Hematopoietic multipotent progenitor cell treated with erythropoietin and hydrocortisone succinate and interleukin-3 and kit ligand, for 8 days (in vitro differentiated cells): ENCODE data around the gene LPCAT2.

ENCODE experiments used
- DNase-seq: peaks from one replicate; pipeline ENCODE4 v3.0.0-alpha.2; 2015

LPCAT2 gene

DNA sequence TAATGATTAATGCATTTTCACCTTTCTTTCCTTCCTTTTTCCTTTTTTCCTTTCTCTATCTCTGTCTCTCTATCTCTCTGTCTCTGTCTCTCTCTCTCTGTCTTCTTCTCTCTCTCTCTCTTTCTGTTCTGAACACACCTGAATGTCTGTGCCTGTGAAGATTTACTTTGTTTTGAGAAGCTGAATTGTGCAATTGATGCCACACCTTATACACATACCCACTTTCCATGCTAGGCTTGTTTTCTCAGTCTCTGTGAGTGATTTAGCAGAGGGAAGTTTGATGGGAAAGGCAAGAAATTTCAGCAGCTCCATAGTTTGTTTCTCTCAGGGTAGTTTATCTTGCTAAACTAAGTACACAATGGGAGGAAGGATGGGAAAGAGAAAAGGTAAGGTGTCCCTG lies 48.3 kb downstream of the LPCAT2 start:
- DNase-seq = no peak

DNA sequence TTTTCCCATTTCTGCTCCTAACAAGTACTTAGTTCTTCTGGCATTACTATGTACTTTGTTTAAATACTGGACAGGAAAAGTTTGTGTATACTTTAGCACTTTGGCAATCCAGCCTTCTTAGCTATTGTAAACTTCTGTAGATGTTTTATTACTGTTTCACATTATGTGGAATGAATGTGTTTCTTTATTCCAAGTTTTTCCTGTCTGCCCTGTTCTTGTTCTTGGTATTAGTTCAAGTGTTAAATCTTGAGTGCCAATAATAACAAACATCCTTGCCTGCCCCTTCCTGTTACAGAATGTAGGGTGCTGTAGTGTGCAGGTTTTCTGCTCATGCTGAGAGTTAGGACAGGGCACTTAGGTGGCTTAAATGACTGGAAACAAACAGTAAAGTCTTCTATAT lies 50.4 kb downstream of the LPCAT2 start:
- DNase-seq = no peak

DNA sequence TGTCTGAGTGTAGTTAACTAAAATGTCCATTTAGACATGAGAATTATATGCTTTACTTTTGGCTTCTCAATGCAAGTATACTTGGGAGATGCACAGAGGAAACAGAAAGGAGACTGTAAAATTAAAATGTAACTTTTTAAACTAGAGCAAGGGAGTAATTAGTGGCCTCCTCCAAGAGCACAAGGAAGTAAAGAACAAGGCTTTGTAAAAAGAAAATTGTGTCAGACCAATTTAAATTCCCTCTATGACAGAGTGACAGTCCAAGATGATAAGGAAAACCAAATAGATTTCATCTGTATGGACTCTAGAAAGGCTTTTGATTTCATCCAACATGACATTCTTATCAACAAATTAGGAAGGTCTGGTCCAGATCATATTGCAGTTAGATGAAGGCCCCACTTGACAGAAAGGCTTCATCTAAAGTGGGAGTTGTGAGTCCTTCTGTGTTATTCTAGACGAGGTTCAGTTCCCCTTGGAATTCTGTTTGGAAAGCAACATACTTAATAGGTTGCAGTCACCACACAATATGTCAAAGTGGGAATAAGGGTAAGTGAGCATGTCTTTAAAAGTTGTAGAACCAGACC lies 51.2 kb downstream of the LPCAT2 start:
- DNase-seq = no peak

DNA sequence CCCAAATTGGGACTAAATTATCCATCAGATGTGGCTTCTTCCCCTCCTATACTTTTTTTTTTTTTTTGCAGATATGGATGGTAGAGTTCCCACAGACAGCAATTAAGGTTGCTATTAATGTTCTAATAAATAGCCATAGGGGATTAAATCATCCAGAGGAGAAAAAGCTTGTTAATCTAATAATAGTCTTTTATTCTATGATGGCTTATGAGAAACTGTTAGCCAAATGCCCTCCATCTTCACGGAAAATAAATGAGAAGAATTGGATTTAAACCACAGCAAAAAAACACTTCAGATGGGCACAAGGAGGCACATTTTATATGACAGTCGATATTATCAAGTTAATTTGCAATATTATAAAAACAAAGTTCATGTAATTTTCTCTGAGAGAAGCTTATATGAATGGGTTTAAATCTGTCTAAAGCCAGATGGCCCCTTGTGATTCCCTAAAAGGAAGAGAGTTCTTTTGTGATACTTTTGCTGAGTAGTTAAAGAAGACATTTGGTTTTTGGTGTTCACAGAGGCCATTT lies 52.5 kb downstream of the LPCAT2 start:
- no peak for DNase-seq

DNA sequence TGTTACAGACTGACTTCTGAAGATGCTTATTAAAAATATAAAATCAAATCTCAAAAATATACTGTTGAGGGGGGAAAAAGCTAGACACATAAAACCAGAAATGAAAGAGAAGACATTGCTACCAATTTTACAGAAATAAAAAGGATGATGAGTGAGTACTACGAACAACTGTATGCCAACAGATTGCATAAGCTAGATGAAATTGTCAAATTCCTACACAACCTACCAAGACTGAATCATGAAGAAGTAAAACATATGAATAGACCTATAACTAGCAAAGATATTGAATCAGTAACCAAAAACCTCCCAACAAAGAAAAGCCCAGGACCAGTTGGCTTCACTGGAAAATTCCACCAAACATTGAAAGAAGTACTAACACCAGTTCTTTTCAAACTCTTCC lies 54.1 kb downstream of the LPCAT2 start:
- DNase-seq = no peak

DNA sequence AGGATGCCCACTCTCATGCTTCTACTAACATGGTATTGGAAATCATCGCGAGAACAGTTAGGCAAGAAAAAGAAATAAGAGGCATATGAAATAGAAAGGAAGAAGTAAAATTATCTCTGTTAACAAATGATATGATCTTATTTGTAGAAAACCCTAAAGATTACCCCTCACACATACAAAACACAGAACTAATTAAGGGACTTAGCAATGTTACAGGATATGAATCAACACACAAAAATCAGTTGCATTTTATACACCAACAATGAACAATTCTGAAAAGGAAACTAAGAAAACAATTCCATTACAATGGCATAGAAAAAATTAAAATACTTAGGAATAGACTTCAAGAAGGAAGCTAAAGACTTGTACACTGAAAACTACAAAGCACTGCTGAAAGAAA lies 54.9 kb downstream of the LPCAT2 start:
- no peak for DNase-seq

DNA sequence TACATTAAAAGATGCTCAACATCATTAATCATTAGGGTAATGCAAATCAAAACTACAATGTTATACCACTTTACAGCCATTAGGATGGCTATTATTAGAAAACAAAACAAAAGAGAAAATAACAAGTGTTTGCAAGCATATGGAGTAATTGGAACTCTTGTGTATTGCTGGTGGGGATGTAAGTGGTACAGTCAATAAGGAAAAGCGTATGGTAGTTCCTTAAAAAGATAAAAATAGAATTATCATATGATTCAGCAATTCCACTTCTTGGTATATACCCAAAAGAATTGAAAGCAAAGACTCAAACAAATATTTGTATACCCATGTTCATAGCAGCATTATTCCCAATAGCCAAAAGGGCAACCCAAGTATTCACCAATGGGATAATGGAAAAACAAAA lies 56.2 kb downstream of the LPCAT2 start:
- no peak for DNase-seq

DNA sequence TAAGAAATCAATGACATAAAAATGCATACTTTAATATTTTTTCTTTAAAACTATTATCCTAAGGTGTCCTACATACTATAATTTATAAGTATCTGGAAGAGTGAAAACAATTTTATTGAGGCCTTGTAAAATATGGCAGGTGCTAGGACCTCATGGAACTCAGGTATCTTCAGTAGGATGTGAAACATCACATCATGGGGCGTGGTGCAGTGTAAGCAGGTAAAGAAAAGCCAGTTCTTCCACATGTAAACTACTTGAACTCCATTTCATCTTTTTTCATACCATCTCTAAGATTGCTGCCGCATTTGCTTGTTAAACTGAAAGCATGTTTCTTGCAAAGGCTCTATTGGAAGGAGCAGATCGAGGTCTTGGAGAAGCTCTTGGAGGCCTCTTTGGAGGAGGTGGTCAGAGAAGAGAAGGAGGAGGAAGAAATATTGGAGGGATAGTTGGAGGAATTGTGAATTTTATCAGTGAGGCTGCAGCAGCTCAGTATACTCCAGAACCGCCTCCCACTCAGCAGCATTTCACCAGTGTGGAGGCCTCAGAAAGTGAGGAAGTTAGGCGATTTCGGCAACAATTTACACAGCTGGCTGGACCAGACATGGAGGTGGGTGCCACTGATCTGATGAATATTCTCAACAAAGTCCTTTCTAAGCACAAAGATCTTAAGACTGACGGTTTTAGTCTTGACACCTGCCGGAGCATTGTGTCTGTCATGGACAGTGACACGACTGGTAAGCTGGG lies 57.7 kb downstream of the LPCAT2 start, which contains the start of gene CAPNS2:
CAPNS2 (plus strand) TSS at position 253 of the 744 bp plus-strand sequence; CDS start at position 326, 73 bp downstream.
- no peak for DNase-seq

DNA sequence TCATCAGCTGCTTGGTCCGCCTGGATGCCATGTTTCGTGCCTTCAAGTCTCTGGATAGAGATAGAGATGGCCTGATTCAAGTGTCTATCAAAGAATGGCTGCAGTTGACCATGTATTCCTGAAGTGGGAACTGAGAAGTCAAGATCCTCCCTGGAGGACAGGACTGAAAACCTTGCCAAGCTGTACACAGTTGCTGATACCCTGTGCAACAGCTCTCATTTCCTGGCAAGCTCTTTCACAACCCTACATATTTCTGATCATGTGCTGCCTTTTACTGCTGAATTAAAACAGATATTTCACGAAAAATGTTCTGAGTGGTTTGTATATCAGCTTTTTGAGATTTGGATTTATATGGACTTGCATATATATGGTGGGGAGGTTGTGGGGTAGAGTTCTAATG lies 58.5 kb downstream of the LPCAT2 start:
- no peak for DNase-seq

DNA sequence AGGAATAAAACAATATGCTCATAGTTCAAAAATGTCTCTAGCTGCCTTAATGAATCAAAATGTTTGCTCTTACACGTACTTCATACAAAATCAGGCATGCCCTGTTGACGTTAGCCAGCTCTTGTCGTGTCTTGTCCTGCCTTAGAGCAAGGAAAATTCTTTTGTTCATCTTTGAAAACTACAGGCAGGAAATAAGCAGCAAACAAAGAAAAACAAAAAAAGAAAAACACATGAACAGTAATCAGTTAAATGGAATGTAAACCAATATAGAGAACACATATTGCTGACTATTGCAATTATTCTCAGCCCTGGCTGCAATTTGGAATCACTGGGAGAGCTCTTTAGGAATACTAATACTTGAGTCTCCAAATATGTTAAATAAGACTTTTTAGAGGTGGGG lies 59.3 kb downstream of the LPCAT2 start:
- DNase-seq = no peak

DNA sequence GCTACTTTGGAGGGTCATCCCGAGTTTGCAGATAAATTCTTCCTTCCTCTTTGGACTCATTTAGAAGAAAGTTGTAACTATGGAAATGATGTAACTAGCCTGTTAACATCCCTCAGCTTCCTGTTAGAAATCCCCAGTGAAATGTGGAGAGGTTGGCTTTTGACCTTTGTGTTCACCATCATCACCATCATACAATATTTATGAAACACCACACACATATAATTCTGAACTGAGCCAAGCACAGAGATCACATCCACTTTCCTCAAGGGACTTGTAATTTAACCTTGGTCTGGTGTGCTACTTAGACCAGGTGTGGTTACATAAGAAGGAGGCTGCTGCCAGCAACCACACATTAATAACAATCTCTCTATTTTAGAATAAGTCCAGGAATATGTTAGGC lies 60.2 kb downstream of the LPCAT2 start:
- no peak for DNase-seq

DNA sequence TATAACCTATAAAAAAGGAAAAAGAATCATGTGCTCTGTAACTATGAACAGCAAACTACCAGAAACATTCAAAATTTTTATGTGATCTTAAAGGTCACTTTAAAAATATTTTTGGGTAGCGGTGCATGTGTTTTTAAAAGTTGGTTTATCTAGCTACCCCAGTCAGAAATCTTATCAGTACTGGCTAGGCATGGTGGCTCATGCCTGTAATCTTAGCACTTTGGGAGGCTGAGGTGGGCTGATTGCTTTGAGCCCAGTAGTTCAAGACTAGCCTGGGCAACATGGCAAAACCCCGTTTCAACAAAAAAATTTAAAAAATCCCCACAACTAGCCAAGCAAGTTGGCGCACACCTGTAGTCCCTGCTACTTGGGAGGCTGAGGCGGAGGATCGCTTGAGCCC lies 61.3 kb downstream of the LPCAT2 start:
- DNase-seq = peak; percentile 40

DNA sequence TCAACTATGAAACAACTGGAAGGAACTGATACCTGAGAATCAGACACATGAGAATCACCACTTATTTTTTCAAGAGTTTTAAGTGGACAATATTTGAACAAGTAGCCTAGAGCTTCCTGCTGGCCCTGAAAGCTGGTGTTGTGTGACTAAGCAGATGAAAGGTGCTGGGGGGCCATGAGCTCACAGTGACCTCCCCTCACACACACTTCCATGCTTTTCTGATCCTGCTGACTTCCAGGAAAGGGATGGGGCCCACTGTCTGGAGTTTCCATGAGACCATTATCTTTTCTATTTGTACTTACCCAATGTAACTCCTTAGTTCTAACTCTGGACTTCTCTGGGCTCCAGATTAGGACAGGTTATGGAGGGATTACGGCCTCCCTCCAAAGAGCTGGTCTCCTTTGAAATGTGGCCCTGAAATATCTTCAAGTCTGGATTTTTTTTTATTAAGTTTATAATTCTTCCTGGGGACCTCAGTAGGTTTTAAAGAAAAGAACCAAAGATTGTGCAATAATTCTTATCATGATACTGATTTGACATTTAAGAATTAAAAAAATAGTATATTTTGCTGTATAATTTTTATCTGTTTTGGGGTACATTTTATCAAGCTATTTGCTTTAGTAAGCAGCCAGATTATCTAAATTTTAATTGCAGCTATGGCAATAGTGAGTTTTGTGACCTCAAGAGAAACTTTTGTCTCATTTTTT lies 62.5 kb downstream of the LPCAT2 start:
- DNase-seq = no peak

DNA sequence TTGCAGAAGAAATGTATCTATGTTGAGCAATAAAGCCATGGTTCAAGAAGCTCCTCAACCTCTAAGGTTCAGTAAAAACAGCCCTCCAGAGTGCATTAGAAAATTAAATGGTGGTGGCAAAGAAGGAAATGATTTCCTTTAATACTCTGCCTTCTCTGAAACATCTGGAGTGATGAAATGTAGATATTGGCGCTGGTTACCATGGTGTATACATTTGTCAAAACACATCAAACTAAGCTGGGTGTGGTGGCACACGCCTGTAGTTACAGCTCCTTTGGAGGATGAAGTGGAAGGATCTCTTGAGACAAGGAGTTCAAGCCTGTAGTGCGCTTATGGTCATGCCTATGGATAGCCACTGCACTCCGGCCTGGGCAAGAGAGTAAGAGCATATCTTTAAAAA lies 63.6 kb downstream of the LPCAT2 start:
- no peak for DNase-seq

DNA sequence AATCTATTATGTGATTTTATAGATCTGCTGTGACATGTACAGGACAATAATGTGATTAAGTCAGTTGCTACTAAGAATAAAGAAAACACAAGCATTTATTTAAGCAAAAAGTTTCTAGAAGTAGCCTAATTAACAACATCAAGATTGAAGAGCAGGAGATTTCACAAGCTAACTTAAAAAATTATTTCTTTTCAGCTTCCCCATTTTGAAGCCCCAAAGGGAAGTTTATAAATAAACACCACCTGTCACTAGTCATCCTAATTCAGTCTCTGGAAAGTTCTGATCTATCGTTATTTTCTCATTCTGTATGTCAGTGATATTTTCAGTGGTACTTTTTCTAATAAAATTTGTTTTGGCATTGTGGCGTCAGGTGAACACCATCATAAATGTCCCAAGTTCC lies 65.9 kb downstream of the LPCAT2 start:
- DNase-seq = no peak

DNA sequence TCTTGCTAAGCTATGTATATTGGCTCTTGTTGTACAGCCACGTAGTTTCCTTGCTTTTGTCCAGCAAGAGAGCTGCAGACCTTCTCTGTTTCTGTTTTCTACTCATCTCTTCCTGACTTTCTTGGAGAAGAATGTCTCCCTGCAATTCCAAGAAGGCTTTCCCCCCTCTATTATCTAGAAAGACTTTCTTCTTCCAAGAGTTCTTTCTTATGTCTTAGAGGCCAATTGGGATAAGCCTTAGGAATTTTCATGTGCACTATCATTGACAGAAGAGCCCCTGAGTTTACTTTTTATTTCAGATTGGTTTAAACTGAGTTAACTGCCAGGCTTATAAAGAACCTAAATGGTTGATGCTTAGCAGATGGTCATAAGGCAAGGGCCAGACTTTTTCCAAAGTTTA lies 66.6 kb downstream of the LPCAT2 start:
- DNase-seq = no peak

DNA sequence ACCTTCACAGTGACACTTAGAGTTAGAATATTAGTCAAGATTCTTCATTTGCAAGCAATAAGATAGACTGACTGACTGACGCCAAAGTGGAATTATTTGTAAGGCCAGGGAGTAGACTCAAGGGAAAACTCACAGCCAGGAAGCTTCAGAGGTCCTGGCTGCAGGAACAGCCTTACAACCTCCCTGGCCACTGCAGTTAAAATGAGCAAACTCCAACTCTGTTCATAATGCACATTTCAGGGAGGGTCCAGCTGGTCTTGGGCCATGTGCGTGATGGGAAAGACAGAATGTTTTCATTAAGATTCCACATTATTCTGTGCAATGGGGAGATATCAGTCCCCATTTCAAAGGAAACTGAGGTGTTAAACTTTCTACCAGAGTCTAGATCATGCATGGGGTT lies 67.5 kb downstream of the LPCAT2 start:
- DNase-seq = no peak

DNA sequence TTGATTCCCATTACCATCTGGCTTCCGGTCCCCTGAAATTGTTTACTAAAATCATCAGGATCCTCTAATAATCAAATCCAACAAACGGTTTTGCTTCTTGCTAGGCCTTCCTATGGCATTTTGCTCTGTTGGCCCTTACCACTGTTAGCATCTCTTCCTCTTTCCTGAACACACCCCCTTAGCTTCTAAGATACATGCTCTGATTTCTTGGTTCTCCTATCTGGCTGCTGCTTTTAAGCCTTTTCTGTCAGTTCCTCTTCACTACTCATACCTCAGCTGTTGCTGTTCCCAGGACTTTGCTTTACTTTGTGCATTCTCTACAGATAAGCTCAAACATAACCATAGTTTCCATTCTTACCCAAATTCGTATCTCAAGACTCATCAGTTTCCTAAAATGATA lies 69.0 kb downstream of the LPCAT2 start:
- DNase-seq = no peak

DNA sequence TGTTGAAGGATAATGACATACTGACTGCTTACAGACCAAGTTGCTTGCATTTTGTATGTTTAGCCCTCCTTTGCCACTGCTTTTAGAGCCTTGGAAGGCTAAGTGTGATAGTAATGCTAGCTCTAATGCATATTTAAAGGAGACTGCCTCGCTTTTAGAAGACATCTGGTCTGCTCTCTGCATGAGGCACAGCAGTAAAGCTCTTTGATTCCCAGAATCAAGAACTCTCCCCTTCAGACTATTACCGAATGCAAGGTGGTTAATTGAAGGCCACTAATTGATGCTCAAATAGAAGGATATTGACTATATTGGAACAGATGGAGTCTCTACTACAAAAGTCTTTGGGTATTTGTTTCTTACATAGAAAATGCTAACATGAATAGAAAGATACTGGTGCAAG lies 76.8 kb downstream of the LPCAT2 start:
- no peak for DNase-seq

DNA sequence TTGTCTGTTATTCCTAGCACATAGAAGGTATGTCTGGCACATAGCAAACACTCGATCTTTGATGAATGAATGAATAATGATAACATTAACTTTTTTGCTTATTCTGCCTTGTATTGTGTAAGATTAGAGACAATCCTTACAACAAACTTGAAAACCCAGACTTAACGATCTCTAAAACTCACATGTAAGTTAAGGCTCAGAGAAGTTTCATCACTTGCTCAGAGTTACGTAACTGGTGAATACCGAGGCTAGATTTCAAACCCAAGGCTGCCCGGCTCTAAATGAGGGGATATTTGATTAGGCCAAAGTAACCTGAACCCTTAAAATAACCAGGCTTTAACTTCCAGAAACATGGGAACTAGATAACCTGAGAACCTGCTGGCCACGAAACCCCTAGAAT lies 79.9 kb downstream of the LPCAT2 start:
- no peak for DNase-seq

DNA sequence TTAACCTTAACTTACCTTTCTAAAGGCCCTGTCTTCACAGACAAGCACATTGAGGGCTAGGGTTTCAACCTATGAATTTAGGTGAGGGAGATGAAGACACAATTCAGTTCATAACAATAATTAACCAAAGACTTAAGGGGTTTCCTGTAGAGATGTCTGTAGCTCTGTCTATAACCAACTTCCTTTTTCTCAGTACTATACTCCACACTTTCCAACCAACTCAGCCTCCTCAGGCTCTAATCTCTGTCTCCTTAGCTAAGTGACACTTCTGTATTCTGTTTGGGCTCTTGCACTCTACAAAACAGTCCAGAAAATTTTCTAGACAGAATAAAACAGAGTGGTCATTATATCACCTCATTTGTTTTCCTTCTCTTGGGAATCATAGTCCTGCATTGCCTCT lies 83.4 kb downstream of the LPCAT2 start:
- no peak for DNase-seq

DNA sequence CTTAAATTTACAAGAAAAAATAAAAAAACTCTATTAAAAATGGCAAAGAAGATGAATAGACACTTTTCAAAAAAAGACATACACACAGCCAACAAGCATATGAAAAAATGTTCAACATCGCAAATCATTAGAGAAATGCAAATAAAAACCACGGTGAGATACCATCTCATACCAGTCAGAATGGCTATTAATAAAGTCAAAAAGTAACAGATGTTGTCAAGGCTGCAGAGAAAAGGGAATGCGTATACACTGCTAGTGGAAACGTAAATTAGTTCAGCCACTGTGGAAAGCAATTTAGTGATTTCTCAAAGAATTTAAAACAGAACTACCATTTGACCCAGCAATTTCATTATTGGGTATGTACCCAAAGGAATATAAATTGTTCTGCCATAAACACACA lies 89.1 kb downstream of the LPCAT2 start:
- DNase-seq = no peak

DNA sequence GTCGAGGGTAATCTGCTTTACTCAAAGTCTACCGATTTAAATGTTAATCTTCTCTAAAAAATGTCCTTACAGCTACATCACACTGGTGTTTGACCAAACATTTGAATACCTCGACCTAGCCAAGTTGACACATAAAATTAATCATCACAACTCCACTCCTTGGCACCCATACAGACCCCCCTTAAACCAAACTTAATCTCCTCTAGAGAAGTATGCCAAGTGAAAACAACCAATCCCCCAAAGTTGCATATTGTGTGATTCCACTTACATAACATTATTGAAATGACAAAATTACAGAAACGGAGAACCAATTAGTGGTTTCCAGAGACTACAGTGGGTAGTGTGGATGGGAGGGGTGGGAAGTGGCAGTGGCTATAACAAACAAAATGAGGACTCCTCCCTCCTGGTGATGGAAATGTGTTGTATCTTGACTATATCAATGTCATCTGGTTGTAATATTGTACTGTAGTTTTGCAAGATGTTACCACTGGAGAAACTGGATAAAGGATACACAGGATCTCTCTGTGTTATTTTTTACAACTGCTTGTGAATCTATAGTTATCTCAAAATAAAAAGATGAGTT lies 97.0 kb downstream of the LPCAT2 start:
- DNase-seq = no peak
